Panc1 (cell line): ENCODE data around the gene SMAD3. TPM values are rescaled to one million over a fixed set of nuclear protein-coding genes. Genes with fewer than 3 reads are reported as not detected.
"Not testable (repeated sequence)": the region's sequence is repeated elsewhere in the genome, so short reads cannot be mapped to it uniquely, and the experiment has no call there.

Experiments used
- ATAC-seq: fragments of 200-7000 bp; cut with Tn5 transposase; 2 replicates; pipeline ENCODE4 v1.9.1; 2020; ENCODE audit warnings: mild to moderate bottlenecking, moderate library complexity
- BruUV-seq: library from RNA; stranded (reverse); fragments of 400-500 nt; replicated peaks from 2 replicates; lab custom pipeline; 2021; lab: Mats Ljungman, UMichigan
- CTCF ChIA-PET: fragments of 300-600 bp; sonication (Branson Sonifier 250); formaldehyde crosslinking; loops from one replicate; lab custom pipeline; 2022; ENCODE audit warnings: antibody characterized with exemption; lab: Charles Lee
- POLR2A ChIA-PET: fragments of 300-600 bp; sonication (Branson Sonifier 250); formaldehyde crosslinking; loops from one replicate; lab custom pipeline; 2022; ENCODE audit warnings: antibody characterized with exemption; lab: Charles Lee
- DNase-seq: peaks from one replicate; pipeline ENCODE4 v3.0.0-alpha.2; 2010; ENCODE audit warnings: low read depth, low spot score
- H3K27ac ChIP-seq: 2 replicates; pipeline ENCODE4 v1.5.1; 2011; ENCODE audit warnings: mild to moderate bottlenecking, low read length, inconsistent platforms
- H3K27me3 ChIP-seq: fragments of 200-500 bp; sonication (Bioruptor generic); 2 replicates; pipeline ENCODE4 v1.6.0; 2014; ENCODE audit warnings: low read length, inconsistent platforms; ENCODE audit not compliant: control insufficient read depth, insufficient read depth
- H3K36me3 ChIP-seq: fragments of 200-500 bp; sonication (Bioruptor generic); 2 replicates; pipeline ENCODE4 v1.5.1; 2014; ENCODE audit warnings: inconsistent platforms, mild to moderate bottlenecking, low read length, moderate library complexity; ENCODE audit not compliant: control insufficient read depth, insufficient read depth
- H3K4me1 ChIP-seq: 2 replicates; pipeline ENCODE4 v1.5.1; 2011; ENCODE audit warnings: inconsistent platforms, mild to moderate bottlenecking, low read length, moderate library complexity; ENCODE audit not compliant: control insufficient read depth, insufficient read depth
- H3K4me3 ChIP-seq, 2 experiments: 2 replicates each; pipeline ENCODE4 v1.5.1; 2011 to 2012; ENCODE audit warnings: low read depth in 2 of 2, low read length in 2 of 2, mild to moderate bottlenecking in 2 of 2, inconsistent platforms in 1 of 2, moderate library complexity in 1 of 2
- H3K9me3 ChIP-seq: fragments of 200-500 bp; sonication (Bioruptor generic); 2 replicates; pipeline ENCODE4 v1.5.1; 2014; ENCODE audit warnings: low read depth, mild to moderate bottlenecking, inconsistent platforms, low read length, moderate library complexity; ENCODE audit not compliant: control insufficient read depth, insufficient read depth
- CTCF ChIP-seq: fragments of 450-650 bp; IDR thresholded peaks from 2 replicates; pipeline ENCODE4 v1.5.1; 2017; ENCODE audit warnings: mild to moderate bottlenecking
- POLR2AphosphoS5 ChIP-seq: IDR thresholded peaks from 2 replicates; pipeline ENCODE4 v1.6.1; 2012; ENCODE audit warnings: mild to moderate bottlenecking, low read depth, low read length, moderate library complexity
- REST ChIP-seq, 2 experiments: IDR thresholded peaks; 2 replicates each; pipeline ENCODE4 v1.6.1; 2011 to 2012; ENCODE audit warnings: low read depth in 2 of 2, control low read depth in 1 of 2, low read length in 1 of 2, mild to moderate bottlenecking in 1 of 2, moderate library complexity in 1 of 2; ENCODE audit not compliant: insufficient read depth in 1 of 2
- SIN3A ChIP-seq: IDR thresholded peaks from 2 replicates; pipeline ENCODE4 v1.6.1; 2012; ENCODE audit warnings: low read depth, mild to moderate bottlenecking, low read length, moderate library complexity, borderline replicate concordance; ENCODE audit not compliant: insufficient read depth
- TCF7L2 ChIP-seq: IDR thresholded peaks from 2 replicates; pipeline ENCODE4 v1.6.1; 2011; ENCODE audit warnings: mild to moderate bottlenecking, low read depth, low read length, inconsistent platforms
- in situ Hi-C: cut with HindIII; loops from 2 replicates; pipeline ENCODE4 v1.10.0; 2016; ENCODE audit warnings: low sequenced_read_pairs, low pct_unique_long_range_greater_than_20kb
- intact Hi-C: fragments of 100-400 bp; cut with micrococcal nuclease; formaldehyde crosslinking; loops from one replicate; pipeline ENCODE4 v1.10.0; 2022; ENCODE audit not compliant: unreplicated experiment
- total RNA-seq: library from RNA; stranded (reverse); gene quantifications from one replicate; pipeline ENCODE4 v1.2.1, GENCODE V29; 2021; ENCODE audit not compliant: unreplicated experiment

Gene SMAD3
- total RNA-seq, 1 experiment from 2014 or later = 394 TPM

GRCh38 chr15:67019884-67020520, 45.4 kb upstream of the SMAD3 start:
- H3K4me1 ChIP-seq = peaks cover 34% of the 10 kb centered on the region
- in situ Hi-C loops = no loop called here
- POLR2A ChIA-PET = interaction anchor here (0.8 kb wide), 1 partner anchor 22 kb away, joined by 3 read pairs; no protein-coding TSS in a partner anchor
- BruUV-seq = no TSS peak
- no peak for ATAC-seq
- H3K27me3 ChIP-seq = no peaks in the 10 kb centered on the region
- TF ChIP-seq TCF7L2 (no peak), REST (IDR thresholded peaks at IDR 0.05; ENCODE audit: insufficient read depth in 1 of 2, low read depth in 2 of 2, low read length in 1 of 2) (no peak), CTCF (no peak), SIN3A (no peak), POLR2AphosphoS5 (no peak)
- no peaks in the 10 kb centered on the region for H3K9me3 ChIP-seq
- DNase-seq = no peak
- no peaks in the 10 kb centered on the region for H3K36me3 ChIP-seq
- intact Hi-C loops = no loop called here
- no peak overlapping the region for H3K4me3 ChIP-seq
- peak overlapping the region; percentile 44; the same call in 1 of the 2 replicates for H3K27ac ChIP-seq
- CTCF ChIA-PET = no interaction called here

- BruUV-seq, H3K27me3 ChIP-seq, in situ Hi-C loops, DNase-seq, CTCF ChIA-PET, H3K9me3 ChIP-seq, intact Hi-C loops, ATAC-seq, H3K36me3 ChIP-seq, H3K4me3 ChIP-seq, POLR2A ChIA-PET: not testable (repeated sequence)
- H3K27ac ChIP-seq = peak overlapping the region; percentile 64; the same call in 1 of the 2 replicates
- H3K4me1 ChIP-seq = peaks cover 41% of the 10 kb centered on the region
Measured at GRCh38 chr15:67020668-67021067, 44.7 kb upstream of the SMAD3 start.

- Histone ChIP-seq H3K36me3 (no peaks in the 10 kb centered on the region), H3K4me1 (peaks cover 48% of the 10 kb centered on the region), H3K27me3 (no peaks in the 10 kb centered on the region), H3K9me3 (no peaks in the 10 kb centered on the region), H3K27ac (peak overlapping the region; percentile 64), H3K4me3 (no peak overlapping the region)
- DNase-seq (no peak), ATAC-seq (no peak)
- TF ChIP-seq CTCF = no peak
- TF ChIP-seq SIN3A = no peak
- TF ChIP-seq TCF7L2 = no peak
- no peak for TF ChIP-seq POLR2AphosphoS5
- TF ChIP-seq REST (IDR thresholded peaks at IDR 0.05; ENCODE audit: insufficient read depth in 1 of 2, low read depth in 2 of 2, low read length in 1 of 2) = no peak
- intact Hi-C loops (no loop called here), in situ Hi-C loops (no loop called here)
- ChIA-PET POLR2A (no interaction called here), CTCF (no interaction called here)
- no TSS peak for BruUV-seq
Measured at GRCh38 chr15:67021455-67021854, 43.9 kb upstream of the SMAD3 start.
